Thyroid gland (tissue), 4 donors: ENCODE data around the gene TCEAL4. TPM values are rescaled to one million over a fixed set of nuclear protein-coding genes. Genes with fewer than 3 reads are reported as not detected.

Source experiments
- DNase-seq, 2 donors: peaks; one replicate each; pipeline ENCODE4 v3.0.0-alpha.2; 2019
- H3K27ac ChIP-seq, 3 donors: fragments of 200-600 bp; sonication (generic); 1 replicate in 2 of 3; 2 replicates in 1 of 3; pipeline ENCODE4 v1.5.1; 2016 to 2019; ENCODE audit warnings: mild to moderate bottlenecking in 1 of 3, moderate library complexity in 1 of 3
- H3K27me3 ChIP-seq: fragments of 200-600 bp; sonication (generic); one replicate; pipeline ENCODE4 v1.5.1; 2019
- H3K36me3 ChIP-seq, 2 donors: fragments of 200-600 bp; sonication (generic); one replicate each; pipeline ENCODE4 v1.5.1; 2016 to 2019
- H3K4me1 ChIP-seq, 2 donors: fragments of 200-600 bp; sonication (generic); one replicate each; pipeline ENCODE4 v1.5.1; 2017 to 2019
- H3K4me3 ChIP-seq, 3 donors: fragments of 200-600 bp; sonication (generic); replicated peaks in 1 of 3; 1 replicate in 2 of 3; 2 replicates in 1 of 3; pipeline ENCODE4 v1.5.1; 2016; ENCODE audit warnings: mild to moderate bottlenecking in 1 of 3
- H3K9me3 ChIP-seq: fragments of 200-600 bp; sonication (generic); one replicate; pipeline ENCODE4 v1.5.1; 2017
- POLR2A ChIP-seq, 2 donors: fragments of 450-650 bp; IDR thresholded peaks; one replicate each; pipeline ENCODE4 v1.6.1; 2017; ENCODE audit warnings: antibody characterized with exemption in 2 of 2, mild to moderate bottlenecking in 2 of 2, moderate library complexity in 1 of 2
- WGBS, 2 donors: methylation state at CpG; one replicate each; pipeline ENCODE4 v1.1.5; 2017; 5-methylcytosine and 5-hydroxymethylcytosine counted together
- intact Hi-C: fragments of 100-400 bp; cut with DNase I; formaldehyde crosslinking; loops from one replicate; pipeline ENCODE4 v1.15.1; 2023
- total RNA-seq, 4 donors: library from RNA; depleted of rRNA; stranded (reverse); fragments of >200 nt; gene quantifications; one replicate each; pipeline ENCODE4 v1.2.3, GENCODE V29; 2016
- TF ChIP-seq, protein P1 (sequence below), 6 experiments: fragments of 200-600 bp in 3 of 6; fragments of 450-650 bp in 3 of 6; sonication (generic) in 3 of 6; IDR thresholded peaks; one replicate each; pipeline ENCODE4 v1.5.1; 2016 to 2019; ENCODE audit warnings: antibody characterized with exemption in 6 of 6, mild to moderate bottlenecking in 2 of 6, inconsistent platforms in 1 of 6, moderate library complexity in 1 of 6

Gene TCEAL4
- total RNA-seq, 4 donors from 2014 or later, result 72.0 to 91.8 (median 79.8) TPM

- 83 to 89% methylated on average over 4 of the region's 4 CpGs for WGBS, 2 donors
- no peaks in the 10 kb centered on the region for H3K9me3 ChIP-seq
- no peak for DNase-seq
- no peak overlapping the region for H3K4me3 ChIP-seq
- no peaks in the 10 kb centered on the region for H3K36me3 ChIP-seq
- intact Hi-C loops, result no loop called here
- no peak overlapping the region for H3K27ac ChIP-seq
- no peaks in the 10 kb centered on the region for H3K4me1 ChIP-seq
- no peaks in the 10 kb centered on the region for H3K27me3 ChIP-seq
- TF ChIP-seq, protein P1, sequence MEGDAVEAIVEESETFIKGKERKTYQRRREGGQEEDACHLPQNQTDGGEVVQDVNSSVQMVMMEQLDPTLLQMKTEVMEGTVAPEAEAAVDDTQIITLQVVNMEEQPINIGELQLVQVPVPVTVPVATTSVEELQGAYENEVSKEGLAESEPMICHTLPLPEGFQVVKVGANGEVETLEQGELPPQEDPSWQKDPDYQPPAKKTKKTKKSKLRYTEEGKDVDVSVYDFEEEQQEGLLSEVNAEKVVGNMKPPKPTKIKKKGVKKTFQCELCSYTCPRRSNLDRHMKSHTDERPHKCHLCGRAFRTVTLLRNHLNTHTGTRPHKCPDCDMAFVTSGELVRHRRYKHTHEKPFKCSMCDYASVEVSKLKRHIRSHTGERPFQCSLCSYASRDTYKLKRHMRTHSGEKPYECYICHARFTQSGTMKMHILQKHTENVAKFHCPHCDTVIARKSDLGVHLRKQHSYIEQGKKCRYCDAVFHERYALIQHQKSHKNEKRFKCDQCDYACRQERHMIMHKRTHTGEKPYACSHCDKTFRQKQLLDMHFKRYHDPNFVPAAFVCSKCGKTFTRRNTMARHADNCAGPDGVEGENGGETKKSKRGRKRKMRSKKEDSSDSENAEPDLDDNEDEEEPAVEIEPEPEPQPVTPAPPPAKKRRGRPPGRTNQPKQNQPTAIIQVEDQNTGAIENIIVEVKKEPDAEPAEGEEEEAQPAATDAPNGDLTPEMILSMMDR (IDR thresholded peaks at IDR 0.05), result no peak
Observed at GRCh38 chrX:103565197-103565596, 20.1 kb upstream of the TCEAL4 start.

- no peak for DNase-seq
- 43 to 71% methylated on average over 1 of the region's 1 CpG for WGBS, 2 donors
- intact Hi-C loops, result no loop called here
- Histone ChIP-seq H3K4me3 (no peak overlapping the region), H3K9me3 (no peaks in the 10 kb centered on the region), H3K36me3 (no peaks in the 10 kb centered on the region), H3K27ac (no peak overlapping the region), H3K4me1 (no peaks in the 10 kb centered on the region), H3K27me3 (no peaks in the 10 kb centered on the region)
- TF ChIP-seq, protein P1 (IDR thresholded peaks at IDR 0.05), result no peak
- no peak for TF ChIP-seq POLR2A (IDR thresholded peaks at IDR 0.05)
Observed at GRCh38 chrX:103565752-103566151, 19.6 kb upstream of the TCEAL4 start.

- no peak for DNase-seq
- Histone ChIP-seq H3K4me1 (no peaks in the 10 kb centered on the region), H3K36me3 (no peaks in the 10 kb centered on the region), H3K27me3 (no peaks in the 10 kb centered on the region), H3K27ac (no peak overlapping the region), H3K4me3 (no peak overlapping the region), H3K9me3 (no peaks in the 10 kb centered on the region)
- TF ChIP-seq, protein P1 (IDR thresholded peaks at IDR 0.05), result no peak
- TF ChIP-seq POLR2A (IDR thresholded peaks at IDR 0.05), result no peak
- intact Hi-C loops, result no loop called here
- WGBS, 2 donors, result 96 to 97% methylated on average over 6 of the region's 6 CpGs
Observed at GRCh38 chrX:103571121-103571520, 14.2 kb upstream of the TCEAL4 start.

GRCh38 chrX:103571726-103572125, 13.6 kb upstream of the TCEAL4 start:
- Histone ChIP-seq H3K4me3 (no peak overlapping the region), H3K27ac (no peak overlapping the region), H3K9me3 (no peaks in the 10 kb centered on the region), H3K36me3 (no peaks in the 10 kb centered on the region), H3K27me3 (no peaks in the 10 kb centered on the region), H3K4me1 (no peaks in the 10 kb centered on the region)
- WGBS, 2 donors, result 87 to 90% methylated on average over 4 of the region's 4 CpGs
- no peak for TF ChIP-seq POLR2A (IDR thresholded peaks at IDR 0.05)
- TF ChIP-seq, protein P1 (IDR thresholded peaks at IDR 0.05), result no peak
- no peak for DNase-seq
- intact Hi-C loops, result no loop called here

GRCh38 chrX:103573202-103573601, 12.1 kb upstream of the TCEAL4 start:
- Histone ChIP-seq H3K9me3 (no peaks in the 10 kb centered on the region), H3K27me3 (no peaks in the 10 kb centered on the region), H3K4me1 (no peaks in the 10 kb centered on the region), H3K27ac (no peak overlapping the region), H3K36me3 (no peaks in the 10 kb centered on the region), H3K4me3 (no peak overlapping the region)
- no peak for TF ChIP-seq POLR2A (IDR thresholded peaks at IDR 0.05)
- TF ChIP-seq, protein P1 (IDR thresholded peaks at IDR 0.05), result no peak
- WGBS, 2 donors, result 69 to 80% methylated on average over 1 of the region's 1 CpG
- no peak for DNase-seq
- intact Hi-C loops, result no loop called here
